Right ventricle myocardium inferior (tissue), 1 donor: Measurements from ENCODE around the gene CERS1. TPM values are rescaled to one million over a fixed set of nuclear protein-coding genes. Genes with fewer than 3 reads are reported as not detected.
A peak's percentile ranks its signal among the peaks of the same experiment; 100 is the strongest.

Experiments
- ATAC-seq: fragments of 200-7000 bp; cut with Tn5 transposase; one replicate; pipeline ENCODE4 v1.9.1; 2020; ENCODE audit warnings: mild to moderate bottlenecking, moderate library complexity
- DNase-seq: peaks from one replicate; pipeline ENCODE4 v3.0.0; 2021; ENCODE audit errors: missing footprints
- intact Hi-C: fragments of 100-400 bp; cut with DNase I; formaldehyde crosslinking; loops from one replicate; pipeline ENCODE4 v1.11.0; 2022
- total RNA-seq: library from RNA; stranded (reverse); fragmentation: NEBNext Ultra II Directional; extraction: Animal tissue kit (Norgen Biotek cat#: 25700); gene quantifications from one replicate; pipeline ENCODE4 v1.2.1, GENCODE V29; 2021
- donor health status: DM: no; HTN: yes; CAD: no; lungs with severe emphysema.

CERS1 gene
- total RNA-seq, 1 donor from 2014 or later, result 0.30 TPM

DNA sequence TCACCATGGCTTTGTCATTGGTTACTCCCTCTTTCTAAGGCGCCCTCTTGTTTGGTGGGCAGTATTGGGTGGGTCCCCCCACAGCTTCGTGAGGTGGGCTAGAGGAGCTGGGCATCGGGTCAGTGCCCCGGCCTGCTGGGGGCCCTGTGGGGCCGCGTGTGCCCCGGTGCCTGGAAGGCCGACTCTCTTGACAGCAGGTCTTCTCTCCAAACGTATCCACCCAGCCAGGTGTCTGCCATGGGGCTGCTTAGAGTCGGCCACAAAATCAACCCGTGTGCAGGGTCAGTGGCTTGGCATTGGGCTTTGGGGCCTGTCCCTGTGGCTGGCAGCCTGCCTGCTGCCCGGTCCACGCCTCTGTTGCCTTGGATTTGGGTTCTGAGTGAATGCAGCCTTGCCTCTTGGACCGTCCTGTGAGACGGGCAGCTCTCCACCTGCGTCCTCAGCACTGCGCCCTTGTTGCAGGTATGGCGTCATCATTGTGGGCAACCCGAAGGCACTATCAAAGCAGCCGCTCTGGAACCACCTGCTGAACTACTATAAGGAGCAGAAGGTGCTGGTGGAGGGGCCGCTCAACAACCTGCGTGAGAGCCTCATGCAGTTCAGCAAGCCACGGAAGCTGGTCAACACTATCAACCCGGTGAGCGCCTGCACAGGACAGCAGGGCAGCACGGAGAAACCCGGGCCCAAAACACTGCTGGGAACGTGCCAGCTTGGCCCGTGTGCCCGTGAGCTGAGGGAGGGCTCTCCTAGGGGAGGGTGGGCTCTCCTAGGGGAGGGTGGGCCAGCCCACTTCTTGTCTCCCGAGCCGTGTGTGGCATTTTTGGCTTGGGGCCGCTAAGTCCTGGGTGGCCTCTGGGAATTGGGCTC, 32.7 kb downstream of the CERS1 start:
- intact Hi-C loops, result no loop called here
- no peak for DNase-seq
- ATAC-seq, result no peak

GRCh38 chr19:18861917-18862316, 34.0 kb downstream of the CERS1 start:
- intact Hi-C loops, result no loop called here
- no peak for ATAC-seq
- DNase-seq, result no peak

- intact Hi-C loops, result no loop called here
- ATAC-seq (no peak), DNase-seq (no peak)
Measured at GRCh38 chr19:18861235-18861634, 34.7 kb downstream of the CERS1 start.

- intact Hi-C loops, result no loop called here
- ATAC-seq (no peak), DNase-seq (no peak)
Measured at GRCh38 chr19:18860725-18861124, 35.2 kb downstream of the CERS1 start.

GRCh38 chr19:18860302-18860700, 35.7 kb downstream of the CERS1 start:
- ATAC-seq, result no peak
- DNase-seq, result peak; percentile 34
- intact Hi-C loops, result no loop called here

DNA sequence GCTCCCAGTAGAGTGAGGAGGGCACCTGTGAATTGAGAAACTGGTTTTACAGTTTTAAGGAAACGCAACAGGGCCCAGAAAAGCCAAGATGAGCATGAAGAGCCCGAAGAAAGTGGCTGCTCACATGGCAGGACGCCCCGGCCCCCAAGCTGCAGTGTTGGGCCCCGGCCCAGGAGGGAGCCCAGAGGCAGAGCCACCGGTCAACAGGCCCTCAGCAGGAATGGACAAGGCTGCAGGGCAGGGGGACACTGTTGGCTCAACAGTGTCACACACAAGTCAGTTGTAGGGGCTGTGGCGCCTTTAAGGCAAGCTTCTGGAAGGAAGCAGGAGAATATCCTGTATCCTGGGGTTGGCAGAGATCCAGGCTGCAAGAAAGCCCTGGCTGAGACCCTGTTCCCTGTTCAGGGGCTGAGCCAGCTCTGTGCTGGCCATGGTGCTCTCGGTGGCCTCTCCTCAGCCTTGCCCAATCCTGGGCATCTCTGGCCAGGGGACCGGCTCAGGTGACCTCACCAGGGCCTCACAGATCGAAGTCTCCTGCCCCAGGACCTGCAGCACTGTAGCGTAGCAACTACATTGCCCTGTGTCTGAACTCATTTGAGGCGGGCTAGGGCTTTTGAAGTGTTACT, 36.2 kb downstream of the CERS1 start:
- DNase-seq (peak; percentile 25), ATAC-seq (no peak)
- intact Hi-C loops, result no loop called here

GRCh38 chr19:18858906-18859646, 36.9 kb downstream of the CERS1 start:
- peak; percentile 32 for DNase-seq
- no peak for ATAC-seq
- intact Hi-C loops, result no loop called here

DNA sequence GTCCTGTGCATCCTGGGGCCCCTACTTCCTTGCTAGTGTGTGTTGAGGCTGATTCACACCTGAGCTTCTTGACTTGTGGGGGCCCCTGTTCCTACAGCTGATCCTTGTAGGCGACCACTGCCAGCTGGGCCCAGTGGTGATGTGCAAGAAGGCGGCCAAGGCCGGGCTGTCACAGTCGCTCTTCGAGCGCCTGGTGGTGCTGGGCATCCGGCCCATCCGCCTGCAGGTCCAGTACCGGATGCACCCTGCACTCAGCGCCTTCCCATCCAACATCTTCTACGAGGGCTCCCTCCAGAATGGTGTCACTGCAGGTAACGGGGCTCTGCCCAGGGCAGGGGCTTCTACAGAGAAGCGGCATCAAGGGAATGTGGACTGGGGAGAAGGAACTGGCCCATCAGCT, 38.7 kb downstream of the CERS1 start:
- ATAC-seq, result no peak
- intact Hi-C loops, result no loop called here
- DNase-seq, result no peak

DNA sequence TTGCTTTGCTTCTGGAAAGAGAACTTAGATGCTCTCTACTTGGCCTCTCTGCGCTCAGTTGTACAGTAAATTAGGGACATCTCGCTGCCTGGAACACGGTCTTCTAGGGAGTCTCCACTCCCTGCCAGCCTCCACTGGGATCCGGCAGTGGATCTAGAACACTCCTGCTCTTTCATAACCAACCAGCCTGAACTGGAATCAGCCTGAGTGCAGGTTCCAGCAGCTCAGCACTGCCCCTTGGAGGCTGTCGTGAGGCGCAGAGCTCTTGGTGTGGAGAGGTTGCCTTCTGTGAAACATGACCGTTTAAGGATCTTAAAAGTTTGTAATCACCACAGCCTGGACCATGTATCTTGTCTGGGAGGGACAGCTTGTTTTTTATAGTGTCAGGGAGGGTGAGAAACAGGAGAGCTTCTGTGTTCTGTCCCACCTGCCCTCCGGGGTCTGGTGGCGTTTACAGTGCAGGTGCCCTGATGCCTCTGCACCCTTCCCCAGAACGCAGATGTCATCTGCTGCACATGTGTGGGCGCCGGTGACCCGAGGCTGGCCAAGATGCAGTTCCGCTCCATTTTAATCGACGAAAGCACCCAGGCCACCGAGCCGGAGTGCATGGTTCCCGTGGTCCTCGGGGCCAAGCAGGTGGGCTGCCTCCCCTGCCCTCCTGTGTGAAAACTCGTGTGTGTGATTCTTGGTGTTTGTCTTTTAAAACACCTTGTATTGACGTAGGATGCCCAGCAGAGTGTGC, 39.4 kb downstream of the CERS1 start:
- ATAC-seq, result no peak

GRCh38 chr19:18855647-18856384, 40.1 kb downstream of the CERS1 start:
- ATAC-seq, result no peak
- intact Hi-C loops, result no loop called here
- DNase-seq, result peak; percentile 32

More for the DNA sequence above, 39.4 kb downstream of the CERS1 start:
- intact Hi-C loops, result no loop called here
- DNase-seq, result peak; percentile 43

GRCh38 chr19:18854982-18855381, 41.0 kb downstream of the CERS1 start:
- intact Hi-C loops, result no loop called here
- no peak for ATAC-seq
- peak; percentile 20 for DNase-seq

DNA sequence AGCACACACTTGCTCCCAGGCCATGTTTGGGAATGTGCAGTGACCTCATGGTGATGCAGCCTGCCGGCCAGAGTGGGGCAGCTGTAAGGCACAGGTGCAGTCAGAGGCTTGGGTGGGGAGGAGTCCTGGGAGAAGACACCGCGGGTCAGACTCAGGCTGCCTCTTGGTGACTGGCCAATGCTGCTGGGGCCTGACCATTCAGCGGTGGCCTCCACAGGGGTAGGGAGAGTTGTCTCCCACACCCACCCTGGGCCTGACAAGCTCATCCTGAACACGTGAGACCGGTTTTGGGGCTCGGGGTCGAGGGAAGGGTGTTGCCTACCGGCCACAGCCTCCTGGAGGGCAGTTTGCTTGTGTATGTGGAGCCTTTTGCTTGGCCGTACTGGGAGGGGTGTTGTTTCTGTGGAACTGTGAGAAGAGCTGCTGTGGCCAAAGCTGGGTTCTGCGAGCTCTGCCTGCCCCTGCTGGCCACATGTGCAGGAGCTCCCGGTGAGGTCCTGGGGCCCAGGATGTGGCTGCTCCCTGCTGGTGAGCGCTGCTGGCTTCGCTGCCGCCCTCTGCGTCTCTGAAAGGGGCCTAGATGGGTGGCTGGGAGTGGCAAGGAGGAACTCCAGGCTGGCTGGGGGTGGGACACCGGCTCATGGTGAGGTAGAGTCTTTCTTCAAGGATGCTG, 42.1 kb downstream of the CERS1 start:
- DNase-seq (no peak), ATAC-seq (no peak)
- intact Hi-C loops, result no loop called here

DNA sequence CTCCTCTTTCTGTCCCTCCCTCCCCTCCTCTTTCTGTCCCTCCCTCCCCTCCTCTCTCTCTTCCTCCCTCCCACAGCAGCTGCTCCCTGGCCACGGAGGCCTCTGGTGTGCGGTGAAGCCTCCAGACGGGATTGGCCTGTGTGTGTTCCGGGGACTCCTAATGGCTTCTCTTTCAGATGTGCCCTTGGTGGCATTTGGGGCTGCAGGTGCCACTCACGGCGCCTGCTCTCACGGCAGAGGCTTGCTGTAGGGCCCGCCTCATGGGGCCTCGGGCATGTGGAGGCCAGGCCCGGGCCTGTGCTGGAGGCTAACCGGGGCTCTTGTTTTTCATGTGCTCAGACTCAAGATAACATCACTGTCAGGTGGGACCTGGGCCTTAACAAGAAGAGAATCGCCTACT, 43.3 kb downstream of the CERS1 start:
- DNase-seq (no peak), ATAC-seq (no peak)
- intact Hi-C loops, result no loop called here

DNA sequence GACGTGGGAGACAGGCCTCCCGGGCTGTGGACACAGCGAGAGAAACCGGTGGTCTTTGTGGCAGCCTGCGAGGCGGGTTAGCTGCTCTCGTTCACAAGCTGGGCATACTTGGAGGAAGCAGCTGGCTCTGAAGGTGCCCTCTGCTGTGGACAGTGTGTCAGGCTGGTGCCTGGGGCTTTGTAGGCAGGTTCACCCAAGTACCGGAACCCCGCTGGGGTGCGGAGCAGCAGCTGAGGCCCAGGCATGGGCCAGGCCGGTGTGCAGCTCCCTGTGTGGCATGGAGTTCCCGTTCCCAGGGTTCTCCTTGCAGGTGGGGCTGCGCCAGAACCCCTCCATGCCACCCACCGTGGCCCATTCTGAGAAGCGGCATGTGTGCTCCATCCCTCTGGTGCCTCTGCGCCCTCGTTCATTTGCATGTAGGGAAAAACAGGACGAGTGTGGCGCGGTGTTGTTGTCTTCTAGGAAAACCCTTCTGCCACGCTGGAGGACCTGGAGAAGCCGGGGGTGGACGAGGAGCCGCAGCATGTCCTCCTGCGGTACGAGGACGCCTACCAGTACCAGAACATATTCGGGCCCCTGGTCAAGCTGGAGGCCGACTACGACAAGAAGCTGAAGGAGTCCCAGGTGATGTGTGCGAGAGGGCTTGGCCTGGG, 44.2 kb downstream of the CERS1 start:
- intact Hi-C loops, result no loop called here
- ATAC-seq (no peak), DNase-seq (no peak)

DNA sequence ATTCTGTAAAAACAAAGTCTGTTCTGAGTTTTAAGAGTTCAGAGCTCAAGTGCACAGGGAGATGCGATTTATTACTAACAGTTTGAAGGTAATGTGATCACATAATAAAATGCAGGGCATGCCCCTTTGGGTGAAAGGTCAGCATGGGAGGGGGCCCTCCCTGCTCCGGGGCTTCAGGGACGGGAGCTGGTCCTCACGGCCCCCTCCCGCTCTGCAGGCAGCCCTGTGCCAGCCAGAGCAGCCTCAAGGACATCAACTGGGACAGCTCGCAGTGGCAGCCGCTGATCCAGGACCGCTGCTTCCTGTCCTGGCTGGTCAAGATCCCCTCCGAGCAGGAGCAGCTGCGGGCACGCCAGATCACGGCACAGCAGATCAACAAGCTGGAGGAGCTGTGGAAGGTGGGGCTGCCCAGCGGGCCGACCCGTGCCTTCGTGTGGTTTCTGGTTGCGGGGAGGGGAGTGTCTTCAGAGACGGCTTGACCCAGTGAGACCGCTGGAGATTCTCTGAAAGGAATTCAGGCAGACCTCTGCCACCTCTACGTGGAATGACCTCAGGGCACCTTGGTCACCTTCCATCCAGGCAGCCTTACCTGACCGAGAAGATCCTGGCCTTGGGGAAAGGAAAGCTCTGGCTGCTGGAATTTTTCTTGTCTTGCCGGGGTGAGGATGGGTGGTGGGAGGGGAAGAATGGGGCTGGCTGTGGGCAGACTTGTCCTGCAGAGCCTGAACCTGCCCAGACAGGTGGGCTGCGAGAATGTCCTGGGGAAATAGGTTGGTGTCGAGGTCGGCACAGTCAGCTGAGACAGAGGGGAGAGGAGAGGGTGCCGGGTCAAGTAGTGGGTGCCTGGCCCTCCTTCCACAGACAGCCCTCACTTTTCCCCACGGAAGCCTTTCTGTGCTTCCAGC, 45.2 kb downstream of the CERS1 start:
- DNase-seq, result peak; percentile 49
- intact Hi-C loops, result no loop called here

DNA sequence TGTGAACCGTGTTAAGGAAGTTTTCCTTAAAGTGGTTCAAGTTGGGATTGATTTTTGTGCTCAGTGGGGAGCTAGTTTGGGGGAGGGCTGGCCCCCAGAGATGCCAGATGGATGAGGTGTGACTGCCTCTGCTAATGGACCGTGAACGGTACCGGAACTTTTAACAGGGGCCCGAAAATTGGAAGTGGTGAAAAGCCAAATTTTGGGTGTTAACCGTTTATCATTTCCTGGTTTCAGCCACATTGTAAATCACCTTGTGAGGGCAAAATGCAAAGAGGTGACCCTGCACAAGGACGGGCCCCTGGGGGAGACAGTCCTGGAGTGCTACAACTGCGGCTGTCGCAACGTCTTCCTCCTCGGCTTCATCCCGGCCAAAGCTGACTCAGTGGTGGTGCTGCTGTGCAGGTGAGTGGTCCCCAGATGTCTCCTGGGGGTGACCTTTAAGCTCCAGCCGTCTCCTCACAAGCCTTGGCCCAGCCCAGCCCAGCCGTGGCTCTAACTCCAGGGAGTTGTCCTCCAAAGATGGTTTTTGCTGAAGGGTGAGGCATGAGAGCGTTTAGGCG, 46.0 kb downstream of the CERS1 start:
- DNase-seq (peak; percentile 49), ATAC-seq (no peak)
- intact Hi-C loops, result loop anchor here (5.0 kb wide), 2 partner anchors 168 to 398 kb away; partner anchors contain the start of gene CRTC1

More for the DNA sequence above, 45.2 kb downstream of the CERS1 start:
- ATAC-seq, result no peak
